Stimulated activated CD4-positive, alpha-beta T cell treated with anti-CD3 and anti-CD28 coated beads, TNF-alpha, amount 100 ng/mL, for 1 hour (primary cell): ENCODE results near the gene MAST3.

ENCODE experiments used
- DNase-seq, 3 donors: peaks; one replicate each; pipeline ENCODE4 v3.0.0-alpha.2; 2020; ENCODE audit warnings: low read depth in 3 of 3, low spot score in 1 of 3

Gene MAST3

DNA sequence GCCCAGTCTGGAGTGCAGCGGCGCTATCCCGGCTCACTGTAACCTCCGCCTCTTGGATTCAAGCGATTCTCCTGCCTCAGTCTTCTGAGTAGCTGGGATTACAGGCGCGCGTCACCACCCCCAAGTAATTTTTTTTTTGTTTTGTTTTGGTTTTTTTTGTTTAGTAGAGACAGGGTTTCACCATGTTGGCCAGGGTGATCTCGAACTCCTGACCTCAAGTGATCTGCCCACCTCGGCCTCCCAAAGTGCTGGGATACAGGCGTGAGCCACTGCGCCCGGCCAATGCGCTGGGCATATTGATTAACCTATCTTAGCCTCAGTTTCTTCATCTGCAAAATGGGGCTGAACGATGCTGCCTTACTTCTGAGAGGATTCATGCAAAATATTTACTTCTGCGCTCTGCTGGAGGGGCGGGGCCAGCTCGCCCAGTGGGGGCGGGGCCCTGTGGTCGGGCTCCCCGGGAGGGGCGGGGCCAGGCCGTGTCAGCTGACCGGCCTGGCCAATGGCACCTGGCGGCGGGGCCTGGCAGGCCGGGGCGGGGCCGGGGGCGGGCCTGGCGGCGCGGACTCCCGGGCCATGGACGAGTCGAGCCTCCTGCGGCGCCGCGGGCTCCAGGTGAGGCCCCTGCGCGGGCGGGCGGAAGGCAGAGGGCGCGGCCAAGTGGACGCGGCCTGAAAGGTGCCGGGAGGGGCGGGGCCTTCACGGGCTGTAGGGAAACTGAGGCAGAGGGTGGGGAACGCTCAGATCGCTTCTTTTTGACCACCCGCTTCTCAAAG, at the start of gene MAST3:
MAST3 (plus strand) TSS at position 562 of the 776 bp plus-strand sequence; CDS start at position 577, 15 bp downstream.
- DNase-seq, result peak; percentile 82 to 88 (median 87)

GRCh38 chr19:18049385-18049784, 48.2 kb upstream of the MAST3 start:
- no peak for DNase-seq

DNA sequence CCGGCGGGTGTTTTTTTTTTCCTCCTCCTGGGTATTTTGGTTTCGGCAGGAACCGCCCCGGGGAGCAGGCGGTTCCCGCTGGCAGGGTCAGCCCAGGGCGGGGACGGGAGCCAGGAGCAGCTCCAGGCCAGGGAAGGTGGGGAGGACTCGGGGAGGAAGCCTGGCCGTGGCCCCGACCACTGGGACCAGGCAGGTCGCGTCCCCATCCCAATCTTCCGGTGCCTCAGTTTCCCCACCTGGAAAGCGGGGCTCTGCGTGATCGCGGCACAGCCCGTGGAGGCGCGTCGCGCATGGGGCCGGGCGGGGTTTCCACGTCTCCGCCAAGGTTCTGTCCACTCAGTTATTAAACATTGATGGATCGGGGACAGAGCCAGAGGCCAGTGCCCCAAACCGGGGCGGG, 45.7 kb upstream of the MAST3 start:
- no peak for DNase-seq

- DNase-seq, result no peak
These were observed 43.9 kb upstream of the MAST3 start for GRCh38 chr19:18053576-18054219.

GRCh38 chr19:18055967-18056366, 41.6 kb upstream of the MAST3 start:
- no peak for DNase-seq

DNA sequence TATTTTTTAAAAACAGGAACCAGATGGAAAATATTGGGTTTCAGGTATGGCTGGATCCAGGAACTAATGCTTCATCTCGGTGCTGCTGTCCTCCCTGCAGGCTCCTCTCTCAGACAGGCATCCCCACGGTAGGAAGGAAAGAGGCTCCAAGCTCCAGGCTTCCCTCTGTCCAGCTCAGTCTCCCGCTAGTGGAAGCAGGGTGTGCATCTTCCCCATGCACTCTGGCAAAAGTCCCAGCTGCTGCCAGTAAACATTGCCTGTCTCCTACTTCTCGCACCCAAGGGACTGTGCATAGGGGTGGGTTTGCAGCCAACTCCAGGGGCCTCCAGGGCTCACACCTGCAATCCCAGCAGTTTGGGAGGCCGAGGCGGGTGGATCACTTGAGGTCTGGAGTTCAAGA, 40.0 kb upstream of the MAST3 start:
- DNase-seq, result no peak

DNA sequence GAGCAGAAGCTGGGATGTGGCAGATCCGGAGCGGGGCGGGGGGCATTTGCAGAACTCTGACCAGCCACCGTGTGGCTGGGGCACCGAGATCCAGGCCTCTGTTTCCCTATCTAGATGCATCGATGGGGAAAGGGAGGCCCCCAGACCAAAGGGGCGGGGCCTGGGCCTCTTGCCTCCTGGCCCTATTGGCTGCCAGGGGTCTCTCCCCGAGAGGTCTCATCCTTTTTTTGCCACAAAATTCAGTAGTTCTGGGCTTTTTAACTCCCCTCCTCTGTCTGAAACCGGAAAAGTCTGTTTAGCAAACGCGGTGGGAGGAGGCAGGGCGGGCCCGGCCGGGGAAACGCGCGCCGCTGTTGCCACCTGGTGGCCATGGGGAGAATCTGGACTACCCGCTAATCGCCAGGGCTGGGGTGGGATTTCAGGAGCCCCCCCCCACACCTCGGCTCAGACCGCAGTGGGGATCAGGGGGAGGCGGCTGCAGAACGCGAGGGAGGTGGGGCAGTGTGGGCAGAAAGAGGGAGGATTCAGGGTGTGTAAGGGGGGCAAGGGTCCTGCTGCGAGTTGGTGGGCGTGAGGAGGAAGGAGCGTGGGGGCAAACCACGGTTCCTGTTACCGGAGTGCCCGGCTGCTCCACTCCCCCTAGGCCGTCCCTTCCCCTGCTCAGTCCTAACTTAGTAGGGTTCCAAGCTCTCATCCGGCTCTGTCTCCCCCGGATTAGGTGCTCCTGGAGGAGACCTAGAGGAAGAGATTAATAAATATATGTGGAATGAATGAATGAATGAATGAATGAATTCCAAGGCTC, 39.2 kb upstream of the MAST3 start:
- DNase-seq, result peak; percentile 61 to 78 (median 74)

DNA sequence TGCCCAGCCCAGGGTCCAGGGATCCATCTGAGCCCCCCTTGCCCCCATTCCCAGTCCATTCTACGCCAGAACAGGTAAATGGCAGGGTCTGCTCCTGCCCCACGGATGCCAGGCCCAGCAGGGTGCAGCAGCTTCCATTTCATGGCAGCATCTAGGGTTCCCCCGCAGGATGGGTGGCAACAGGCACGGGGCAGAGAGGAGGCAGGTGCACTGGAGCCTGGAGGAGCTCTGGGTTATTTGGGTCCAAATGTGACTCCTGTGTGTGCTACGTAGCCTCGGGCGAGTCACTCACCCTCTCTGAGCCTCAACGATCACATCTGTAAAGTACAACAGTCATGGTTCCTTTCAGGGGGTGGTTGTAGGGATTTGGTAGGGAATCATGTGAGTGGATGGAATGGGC, 38.3 kb upstream of the MAST3 start:
- DNase-seq, result no peak

- DNase-seq, result no peak
These were observed 37.7 kb upstream of the MAST3 start for GRCh38 chr19:18059902-18060301.

DNA sequence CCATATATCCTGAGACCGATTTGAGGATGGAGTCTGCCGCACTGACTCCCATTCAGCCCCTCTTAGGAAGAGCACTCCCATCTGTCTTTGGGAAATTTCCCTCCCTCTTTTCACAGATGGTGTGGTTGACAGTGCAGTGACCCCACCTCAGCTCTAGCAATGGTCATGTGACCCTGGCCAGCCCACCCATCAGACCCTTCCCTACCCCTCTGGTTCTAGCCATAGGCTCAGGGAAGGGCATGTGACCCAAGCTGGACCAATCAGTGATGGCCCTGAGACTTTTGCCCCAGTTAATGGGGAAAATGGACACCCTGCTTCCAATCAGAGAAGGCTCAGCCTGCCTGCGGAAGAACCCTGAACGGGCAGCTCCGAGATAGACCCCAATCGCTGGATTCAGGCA, 37.1 kb upstream of the MAST3 start:
- no peak for DNase-seq

DNA sequence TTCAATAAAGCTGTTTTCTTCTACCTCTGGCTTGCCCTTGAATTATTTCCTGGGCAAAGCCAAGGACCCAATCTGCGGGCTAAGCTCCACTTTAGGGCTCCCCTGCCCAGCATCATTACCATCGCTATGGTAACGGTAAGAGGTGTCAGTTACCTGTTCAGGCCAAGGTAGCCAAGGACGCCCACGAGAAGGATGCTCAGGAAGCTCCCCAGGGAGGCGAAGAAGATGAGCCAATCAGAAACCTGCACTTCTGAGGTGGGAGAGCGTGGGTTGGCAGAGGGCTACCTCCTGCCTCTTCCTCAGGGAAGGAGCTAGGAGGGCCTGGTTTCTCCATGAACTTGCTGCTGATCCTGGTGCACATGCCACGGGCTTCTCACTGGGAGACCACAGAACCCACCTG, 35.5 kb upstream of the MAST3 start:
- no peak for DNase-seq

DNA sequence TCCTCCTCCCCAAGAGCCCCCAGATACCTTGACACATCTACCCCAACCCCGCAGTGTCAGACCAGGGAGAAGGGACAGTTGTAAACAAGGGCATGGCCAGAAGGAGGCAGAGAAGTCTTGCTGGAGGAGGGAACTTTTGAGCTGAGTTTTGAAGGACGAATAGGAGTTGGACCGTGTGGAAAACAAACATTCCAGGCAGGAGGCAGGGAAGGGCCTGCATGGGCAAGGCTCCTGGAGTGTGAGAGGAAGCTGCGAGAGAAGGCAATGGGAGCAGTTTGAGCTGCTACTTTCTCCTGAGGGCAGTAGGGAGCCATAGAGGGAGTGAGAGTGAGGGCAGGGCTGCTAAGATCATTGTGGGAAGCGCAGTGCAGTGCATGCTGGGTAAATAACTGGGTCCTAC, 34.1 kb upstream of the MAST3 start:
- no peak for DNase-seq

GRCh38 chr19:18065173-18065495, 32.4 kb upstream of the MAST3 start:
- DNase-seq, result no peak

- no peak for DNase-seq
These were observed 29.2 kb upstream of the MAST3 start for GRCh38 chr19:18068395-18068794.

DNA sequence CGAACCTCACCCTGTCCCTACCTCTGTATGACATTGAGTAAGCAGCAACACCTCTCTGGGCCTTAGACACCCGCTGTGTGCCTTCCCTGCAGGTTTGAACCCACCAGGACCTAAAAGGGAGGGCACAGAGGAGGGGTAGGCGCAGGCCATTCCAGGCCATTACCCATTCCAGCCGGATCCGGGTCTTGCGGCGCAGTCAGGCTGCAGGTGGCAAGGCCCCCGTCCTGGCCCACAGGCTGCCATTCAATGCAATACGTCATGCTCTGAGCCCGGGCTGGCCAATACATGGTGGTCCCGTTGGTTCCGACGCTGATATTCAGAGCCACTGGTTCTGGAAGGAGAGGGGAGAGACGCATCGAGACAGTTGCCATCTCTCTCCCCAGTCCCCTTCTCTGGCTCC, 28.2 kb upstream of the MAST3 start:
- DNase-seq, result no peak

- DNase-seq, result no peak
These were observed 27.4 kb upstream of the MAST3 start for GRCh38 chr19:18070181-18070580.

DNA sequence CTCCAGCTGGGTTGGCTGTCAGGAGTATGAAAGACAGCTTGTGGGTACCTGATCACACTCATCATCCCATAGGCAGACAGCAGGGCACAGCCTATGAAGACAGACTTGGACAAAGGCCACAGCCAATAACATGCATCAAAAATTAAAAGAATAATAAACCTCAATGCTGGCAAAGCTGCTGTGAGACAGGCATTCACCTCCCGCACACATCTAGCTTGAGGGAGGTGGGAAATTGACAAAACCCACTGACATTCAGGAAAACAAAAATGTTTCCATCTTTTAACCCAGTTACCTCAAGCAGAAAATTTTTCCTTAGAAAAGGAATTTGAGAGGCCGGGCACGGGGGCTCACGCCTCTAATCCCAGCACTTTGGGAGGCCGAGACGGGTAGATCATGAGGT, 25.2 kb upstream of the MAST3 start:
- DNase-seq, result no peak

- DNase-seq, result no peak
These were observed 24.4 kb upstream of the MAST3 start for GRCh38 chr19:18073197-18073596.

DNA sequence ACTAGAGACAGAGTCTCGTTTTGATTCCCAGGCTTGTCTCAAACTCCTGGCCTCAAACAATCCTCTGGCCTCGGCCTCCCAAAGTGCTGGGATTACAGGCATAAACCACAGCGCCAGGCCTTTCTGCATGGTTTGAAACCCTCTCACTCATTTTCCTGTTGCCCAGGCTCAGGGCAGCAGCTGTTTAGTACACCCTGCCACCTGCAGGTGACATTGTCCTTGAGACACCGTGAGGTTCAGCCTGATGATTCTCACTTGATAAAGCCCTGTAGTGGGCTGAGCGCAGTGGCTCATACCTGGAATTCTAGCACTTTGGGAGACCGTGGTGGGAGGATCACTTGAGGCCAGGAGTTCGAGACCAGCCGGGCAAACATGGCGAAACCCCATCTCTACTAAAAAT, 23.4 kb upstream of the MAST3 start:
- DNase-seq, result no peak

- DNase-seq, result no peak
These were observed 13.5 kb upstream of the MAST3 start for GRCh38 chr19:18083929-18084684.

DNA sequence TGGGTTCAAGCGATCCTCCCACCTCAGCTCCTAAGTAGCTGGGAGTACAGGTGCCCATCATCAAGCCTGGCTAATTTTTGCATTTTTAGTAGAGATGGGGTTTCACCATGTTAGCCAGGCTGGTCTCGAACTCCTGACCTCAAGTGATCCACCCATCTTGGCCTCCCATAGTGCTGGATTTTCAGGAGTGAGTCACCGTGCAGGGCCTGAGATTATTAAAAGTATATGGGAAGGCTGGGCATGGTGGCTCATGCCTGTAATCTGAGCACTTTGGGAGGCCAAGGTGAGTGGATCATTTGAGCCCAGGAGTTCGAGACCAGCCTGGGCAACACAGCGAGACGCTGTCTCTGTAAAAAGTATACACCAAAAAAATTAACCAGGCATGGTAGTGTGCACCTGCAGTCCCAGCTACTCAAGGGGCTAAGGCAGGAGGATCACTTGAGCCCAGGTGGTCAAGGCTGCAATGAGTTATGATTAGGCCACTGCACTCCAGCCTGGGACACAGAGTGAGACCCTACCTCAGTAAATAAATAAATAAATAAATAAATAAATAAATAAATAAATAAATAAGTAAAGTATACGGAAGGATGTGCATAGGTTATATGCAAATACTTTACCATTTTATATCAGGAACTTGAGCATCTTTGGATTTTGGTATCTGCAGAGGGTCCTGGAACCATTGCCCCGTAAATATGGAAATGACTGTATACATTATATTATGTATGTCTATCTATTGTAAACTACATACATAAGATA, 11.7 kb upstream of the MAST3 start:
- no peak for DNase-seq
